Measurements from ENCODE around the gene THOC1. TPM values are rescaled to one million over a fixed set of nuclear protein-coding genes. Genes with fewer than 3 reads are reported as not detected.

THOC1 gene
- total and polyA plus RNA-seq, 2 donors (not counting 3 experiments of a cell fraction or from before 2014, with no cell fraction given) = 12.0 to 50.5 TPM

DNA sequence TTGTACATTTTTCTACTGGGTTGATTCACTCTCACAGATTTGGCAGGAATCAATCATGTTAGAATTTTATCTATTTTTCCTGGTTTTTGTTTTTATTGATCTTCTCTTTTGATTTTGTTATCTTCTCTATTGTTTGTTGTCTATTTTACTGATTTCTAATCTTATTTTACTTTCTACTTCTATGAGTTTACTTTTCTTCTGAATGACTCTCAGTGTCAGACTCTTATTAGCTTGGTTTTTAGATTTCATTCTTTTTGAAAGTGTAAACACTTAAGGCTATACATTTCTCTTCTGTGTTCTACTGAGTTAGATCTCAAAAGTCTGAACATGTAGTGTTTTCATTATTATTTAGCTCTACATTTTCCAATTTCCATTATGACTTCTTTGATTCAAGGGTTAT is 47.1 kb downstream of the THOC1 start:
- H3K9me1 ChIP-seq (replicated peaks; ENCODE audit: control insufficient read depth, extremely low read depth, insufficient read depth, low read length) = no peaks in the 10 kb centered on the region
- no peaks in the 10 kb centered on the region for H3K4me1 ChIP-seq (ENCODE audit: control insufficient read depth, extremely low read depth, insufficient read depth, low read length)
- intact Hi-C loops (cut with micrococcal nuclease) = no loop called here
- H3K9me3 ChIP-seq (replicated peaks; ENCODE audit: control insufficient read depth, insufficient read depth, low read length) = no peaks in the 10 kb centered on the region
- H3K79me2 ChIP-seq (ENCODE audit: control insufficient read depth, insufficient read depth, low read length) = no peaks in the 10 kb centered on the region
- no peak overlapping the region for H3K4me3 ChIP-seq (replicated peaks in 1 of 3; ENCODE audit: insufficient read depth in 1 of 3, low read depth in 1 of 3, low read length in 3 of 3)
- no peak overlapping the region for H2AFZ ChIP-seq (ENCODE audit: low read depth, low read length)
- H3K27ac ChIP-seq (ENCODE audit: insufficient read depth, low read depth, low read length) = no peak overlapping the region
- no peak overlapping the region for H3K4me2 ChIP-seq (ENCODE audit: insufficient read depth, low read length)
- DNase-seq (ENCODE audit: low read depth, low spot score) = no peak
- CTCF ChIA-PET = interaction anchor here (2.2 kb wide), 1 partner anchor 10 kb away, joined by 6 read pairs; no protein-coding TSS in a partner anchor
- POLR2A ChIA-PET = no interaction called here
- peaks cover 4 to 31% of the 10 kb centered on the region in 2 experiments for H3K36me3 ChIP-seq (ENCODE audit: control insufficient read depth in 2 of 2, extremely low read depth in 1 of 2, insufficient read depth in 2 of 2, low read length in 2 of 2)
- BruUV-seq (replicated peaks) = no TSS peak
- TF ChIP-seq MYC (IDR thresholded peaks at IDR 0.05; ENCODE audit: low read depth, low read length) (no peak), POLR2AphosphoS5 (IDR thresholded peaks at IDR 0.05; ENCODE audit: insufficient read depth, low read depth, low read length) (no peak), EZH2 (IDR thresholded peaks at IDR 0.05; ENCODE audit: borderline replicate concordance, low read depth, low read length, severe bottlenecking) (no peak), FOS (IDR thresholded peaks at IDR 0.05; ENCODE audit: borderline replicate concordance, insufficient read depth, low read length) (no peak), JUN (IDR thresholded peaks at IDR 0.05; ENCODE audit: borderline replicate concordance, insufficient read depth, insufficient read length, low read depth) (no peak), GATA2 (IDR thresholded peaks at IDR 0.05; ENCODE audit: insufficient read depth, insufficient read length, low read depth, low read length) (no peak), POLR2A (IDR thresholded peaks at IDR 0.05; ENCODE audit: low read depth, low read length) (no peak)
- TF ChIP-seq, protein P1, sequence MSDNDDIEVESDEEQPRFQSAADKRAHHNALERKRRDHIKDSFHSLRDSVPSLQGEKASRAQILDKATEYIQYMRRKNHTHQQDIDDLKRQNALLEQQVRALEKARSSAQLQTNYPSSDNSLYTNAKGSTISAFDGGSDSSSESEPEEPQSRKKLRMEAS (IDR thresholded peaks at IDR 0.05; ENCODE audit: insufficient read depth, insufficient read length) = no peak
- TF ChIP-seq, protein P2, sequence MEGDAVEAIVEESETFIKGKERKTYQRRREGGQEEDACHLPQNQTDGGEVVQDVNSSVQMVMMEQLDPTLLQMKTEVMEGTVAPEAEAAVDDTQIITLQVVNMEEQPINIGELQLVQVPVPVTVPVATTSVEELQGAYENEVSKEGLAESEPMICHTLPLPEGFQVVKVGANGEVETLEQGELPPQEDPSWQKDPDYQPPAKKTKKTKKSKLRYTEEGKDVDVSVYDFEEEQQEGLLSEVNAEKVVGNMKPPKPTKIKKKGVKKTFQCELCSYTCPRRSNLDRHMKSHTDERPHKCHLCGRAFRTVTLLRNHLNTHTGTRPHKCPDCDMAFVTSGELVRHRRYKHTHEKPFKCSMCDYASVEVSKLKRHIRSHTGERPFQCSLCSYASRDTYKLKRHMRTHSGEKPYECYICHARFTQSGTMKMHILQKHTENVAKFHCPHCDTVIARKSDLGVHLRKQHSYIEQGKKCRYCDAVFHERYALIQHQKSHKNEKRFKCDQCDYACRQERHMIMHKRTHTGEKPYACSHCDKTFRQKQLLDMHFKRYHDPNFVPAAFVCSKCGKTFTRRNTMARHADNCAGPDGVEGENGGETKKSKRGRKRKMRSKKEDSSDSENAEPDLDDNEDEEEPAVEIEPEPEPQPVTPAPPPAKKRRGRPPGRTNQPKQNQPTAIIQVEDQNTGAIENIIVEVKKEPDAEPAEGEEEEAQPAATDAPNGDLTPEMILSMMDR (IDR thresholded peaks at IDR 0.05; ENCODE audit: extremely low read depth in 1 of 2, insufficient read depth in 1 of 2, low read depth in 1 of 2, low read length in 2 of 2) = no peak
- dilution Hi-C loops (cut with MboI; ENCODE audit: extremely low pct_ligation_motif_present, low sequenced_read_pairs) = no loop called here
- no peak overlapping the region for H3K9ac ChIP-seq (replicated peaks; ENCODE audit: extremely low read depth, insufficient read depth, low read length)
- H4K20me1 ChIP-seq (replicated peaks; ENCODE audit: control insufficient read depth, extremely low read depth, insufficient read depth, low read length) = no peaks in the 10 kb centered on the region
- no peaks in the 10 kb centered on the region for H3K27me3 ChIP-seq (ENCODE audit: control insufficient read depth in 2 of 2, insufficient read depth in 2 of 2, low read length in 2 of 2)
- no peak for FAIRE-seq
